DND-41 (cell line): ENCODE results near the gene SCNN1A.

Source experiments
- EZH2 ChIP-seq: IDR thresholded peaks from 3 replicates; pipeline ENCODE4 v1.6.1; 2012; ENCODE audit warnings: borderline replicate concordance, low read depth, mild to moderate bottlenecking, moderate library complexity, low read length, inconsistent platforms; ENCODE audit not compliant: severe bottlenecking
- TF ChIP-seq, protein P1 (sequence below): IDR thresholded peaks from 2 replicates; pipeline ENCODE4 v1.5.1; 2012; ENCODE audit warnings: borderline replicate concordance, low read length, moderate library complexity, mild to moderate bottlenecking; ENCODE audit not compliant: poor library complexity, severe bottlenecking; ENCODE audit errors: extremely low read depth

DNA sequence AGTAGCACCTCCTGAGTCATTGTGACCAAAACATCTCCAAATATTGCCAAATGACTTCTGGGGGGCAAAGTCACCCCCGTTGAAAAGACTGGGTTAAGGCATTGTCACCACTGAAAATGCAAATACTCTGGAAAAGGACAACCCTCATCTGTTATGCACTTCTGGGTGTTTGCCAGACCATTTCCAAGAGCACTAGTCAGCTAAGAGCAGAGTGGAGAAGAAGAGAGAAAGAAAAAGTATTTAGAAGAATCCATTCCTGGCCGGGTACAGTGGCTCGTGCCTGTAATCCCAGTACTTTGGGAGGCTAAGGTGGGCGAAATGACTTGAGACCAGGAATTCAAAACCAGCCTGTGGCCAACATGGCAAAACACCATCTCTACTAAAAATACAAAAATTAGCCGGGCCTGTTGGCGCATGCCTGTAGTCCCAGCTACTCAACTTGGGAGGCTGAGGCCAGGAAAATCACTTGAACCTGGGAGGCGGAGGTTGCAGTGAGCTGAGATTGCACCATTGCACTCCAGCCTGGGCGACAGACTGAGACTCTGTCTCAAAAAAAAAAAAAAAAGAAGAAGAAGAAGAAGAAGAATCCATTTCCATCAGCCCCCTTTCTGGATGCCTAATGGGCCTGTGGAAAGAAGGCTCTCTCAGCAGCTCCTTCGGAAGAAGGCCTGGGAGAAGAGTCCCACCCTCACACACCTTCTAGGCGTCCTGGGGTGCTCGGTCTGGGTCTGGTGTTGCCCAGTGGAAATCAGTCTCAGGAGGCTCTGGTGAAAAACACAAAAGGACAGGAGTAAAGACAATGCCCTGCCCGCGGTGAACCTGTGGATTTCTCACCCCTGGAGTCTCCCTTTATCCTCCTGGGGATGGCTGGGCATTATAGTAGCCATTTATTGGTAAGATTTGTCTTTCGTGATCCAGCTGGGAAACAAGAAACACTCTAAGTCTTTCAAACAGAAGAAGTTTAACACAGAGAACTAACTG, 5.1 kb upstream of the SCNN1A start:
- no peak for TF ChIP-seq EZH2
- TF ChIP-seq, protein P1, sequence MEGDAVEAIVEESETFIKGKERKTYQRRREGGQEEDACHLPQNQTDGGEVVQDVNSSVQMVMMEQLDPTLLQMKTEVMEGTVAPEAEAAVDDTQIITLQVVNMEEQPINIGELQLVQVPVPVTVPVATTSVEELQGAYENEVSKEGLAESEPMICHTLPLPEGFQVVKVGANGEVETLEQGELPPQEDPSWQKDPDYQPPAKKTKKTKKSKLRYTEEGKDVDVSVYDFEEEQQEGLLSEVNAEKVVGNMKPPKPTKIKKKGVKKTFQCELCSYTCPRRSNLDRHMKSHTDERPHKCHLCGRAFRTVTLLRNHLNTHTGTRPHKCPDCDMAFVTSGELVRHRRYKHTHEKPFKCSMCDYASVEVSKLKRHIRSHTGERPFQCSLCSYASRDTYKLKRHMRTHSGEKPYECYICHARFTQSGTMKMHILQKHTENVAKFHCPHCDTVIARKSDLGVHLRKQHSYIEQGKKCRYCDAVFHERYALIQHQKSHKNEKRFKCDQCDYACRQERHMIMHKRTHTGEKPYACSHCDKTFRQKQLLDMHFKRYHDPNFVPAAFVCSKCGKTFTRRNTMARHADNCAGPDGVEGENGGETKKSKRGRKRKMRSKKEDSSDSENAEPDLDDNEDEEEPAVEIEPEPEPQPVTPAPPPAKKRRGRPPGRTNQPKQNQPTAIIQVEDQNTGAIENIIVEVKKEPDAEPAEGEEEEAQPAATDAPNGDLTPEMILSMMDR: no peak
